ENCODE results near the gene DLAT.
"Not testable (repeated sequence)": the region's sequence is repeated elsewhere in the genome, so short reads cannot be mapped to it uniquely, and the experiment has no call there.

The DLAT gene

DNA sequence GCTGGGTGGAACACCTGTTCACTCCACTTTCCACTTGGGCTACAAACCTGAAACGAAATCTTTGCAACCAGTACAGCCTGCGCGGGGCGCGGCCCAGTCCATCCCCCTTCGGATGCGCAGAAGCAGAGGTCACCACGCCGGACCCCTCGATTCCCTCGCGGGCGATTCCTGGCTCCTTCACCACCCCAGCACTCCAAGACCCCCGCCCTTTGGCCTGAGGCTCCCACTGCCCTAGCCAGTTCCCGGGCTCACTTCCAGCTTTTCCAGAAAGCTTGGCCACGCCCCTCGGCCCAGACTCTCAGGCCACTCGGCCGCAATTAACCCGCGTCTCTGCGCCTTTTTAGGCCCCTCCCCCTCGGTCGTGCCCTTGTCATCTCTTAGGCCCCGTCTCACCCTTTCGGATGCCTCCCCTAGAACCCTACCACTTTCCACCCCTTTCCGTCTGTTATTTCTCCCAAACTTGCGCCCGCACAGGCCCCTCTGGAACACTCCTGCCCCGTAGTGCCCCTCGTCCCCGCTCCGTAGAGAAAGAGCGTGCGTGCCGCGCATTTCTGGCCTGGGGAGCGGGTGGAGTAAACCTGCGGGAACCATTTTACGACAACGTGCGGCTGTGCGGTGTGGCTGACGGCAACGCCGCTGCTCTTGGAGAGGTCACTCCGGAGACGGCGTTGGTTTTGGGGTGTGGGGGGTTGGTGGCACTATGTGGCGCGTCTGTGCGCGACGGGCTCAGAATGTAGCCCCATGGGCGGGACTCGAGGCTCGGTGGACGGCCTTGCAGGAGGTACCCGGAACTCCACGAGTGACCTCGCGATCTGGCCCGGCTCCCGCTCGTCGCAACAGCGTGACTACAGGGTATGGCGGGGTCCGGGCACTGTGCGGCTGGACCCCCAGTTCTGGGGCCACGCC lies at the start of gene DLAT:
DLAT (plus strand) TSS at position 636 of the 906 bp plus-strand sequence; CDS start at position 701, 65 bp downstream.
- FAIRE-seq: no peak

DNA sequence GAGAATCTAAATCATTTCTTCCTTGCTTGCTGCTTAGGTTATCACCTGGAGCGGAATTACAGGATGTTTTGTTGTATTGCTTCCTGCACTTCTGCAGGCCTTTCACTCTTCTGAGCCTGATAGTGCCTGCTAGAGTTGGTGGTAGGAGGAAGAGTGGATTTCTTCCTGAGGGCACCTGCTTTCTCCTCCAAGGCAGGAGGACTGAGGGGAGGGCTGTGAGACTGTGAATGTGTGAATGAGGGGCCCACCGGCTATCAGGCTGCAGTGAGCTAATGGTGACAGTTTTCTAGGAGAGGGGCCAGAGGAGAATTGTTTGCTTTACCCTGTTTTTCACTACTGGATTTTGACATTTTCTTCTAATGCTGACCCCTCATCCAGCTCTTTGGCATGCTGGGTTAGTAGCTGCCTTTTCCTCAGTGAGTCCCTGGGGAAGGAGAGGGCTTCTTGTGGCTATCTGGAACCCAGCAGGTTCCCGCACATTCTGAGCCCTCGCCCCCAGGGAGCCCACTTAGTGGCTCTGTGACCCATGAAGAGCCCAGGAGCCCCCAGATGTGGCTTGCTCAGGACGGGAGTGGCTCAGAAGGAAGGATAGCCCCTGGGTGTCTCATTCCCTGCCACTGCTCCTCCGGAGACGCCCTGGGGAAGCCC lies 49.0 kb upstream of the DLAT start:
- no peak for FAIRE-seq

DNA sequence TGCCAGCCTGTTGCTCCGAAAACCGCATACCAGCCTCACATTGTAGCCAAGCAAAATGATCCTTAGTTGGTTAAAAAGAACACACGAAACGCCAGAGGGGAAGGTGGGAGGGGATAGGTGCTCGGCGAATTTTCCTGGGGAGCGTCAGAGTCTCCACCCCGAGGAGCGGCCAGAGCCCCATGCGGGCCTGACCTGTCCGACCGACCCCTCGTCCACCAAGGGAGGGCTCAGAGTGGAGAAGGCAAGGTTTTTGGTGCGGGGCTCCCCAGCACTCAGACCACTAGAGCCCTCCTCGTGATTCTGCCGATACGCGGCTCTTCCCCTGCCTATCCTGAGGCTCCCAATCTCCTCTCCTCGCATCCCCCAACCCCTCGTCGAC lies 48.5 kb upstream of the DLAT start:
- FAIRE-seq: no peak

DNA sequence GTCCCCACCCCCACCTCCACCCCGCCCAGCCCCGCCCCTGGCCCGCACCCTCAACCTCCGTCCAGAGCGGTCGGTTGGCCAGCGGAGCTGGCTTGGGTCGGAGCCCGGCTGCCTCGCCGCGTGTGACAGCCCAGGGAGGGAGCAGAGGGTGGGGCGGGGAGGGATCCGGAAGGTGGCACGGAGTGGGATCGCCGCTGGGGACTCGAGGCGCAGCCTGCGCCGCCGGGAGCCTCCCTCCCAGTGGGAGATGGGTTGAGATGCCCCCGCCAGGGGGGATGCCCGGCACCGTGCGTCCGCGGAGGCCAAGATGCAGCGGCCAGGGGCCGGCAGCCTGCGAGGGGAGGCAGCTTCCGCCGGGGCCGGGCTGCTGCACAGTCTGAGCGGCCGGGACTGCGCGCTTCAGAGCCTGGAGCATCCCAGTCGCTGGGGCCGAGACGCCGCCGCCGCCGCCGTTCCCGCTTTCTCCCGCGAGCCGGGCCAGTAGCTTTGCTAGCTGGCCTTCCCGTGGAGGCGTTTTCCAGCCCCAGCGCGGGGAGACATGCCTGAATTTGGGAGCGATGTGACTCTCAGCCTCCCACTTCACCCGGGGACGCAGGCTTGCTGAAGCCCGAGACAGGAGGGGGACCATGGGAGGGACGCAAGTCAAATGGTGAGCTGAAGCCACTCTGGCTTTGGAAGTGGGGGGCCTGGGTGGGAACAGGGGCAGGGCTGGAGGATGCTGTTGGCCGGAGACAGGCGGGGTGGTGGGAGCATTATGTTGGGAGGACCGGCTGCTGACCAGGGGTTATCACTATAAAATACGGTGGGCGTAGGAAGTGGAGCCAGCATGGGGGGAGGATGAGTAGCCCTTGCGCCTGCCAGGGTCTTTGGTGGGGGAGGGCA lies 47.8 kb upstream of the DLAT start:
- FAIRE-seq: no peak

DNA sequence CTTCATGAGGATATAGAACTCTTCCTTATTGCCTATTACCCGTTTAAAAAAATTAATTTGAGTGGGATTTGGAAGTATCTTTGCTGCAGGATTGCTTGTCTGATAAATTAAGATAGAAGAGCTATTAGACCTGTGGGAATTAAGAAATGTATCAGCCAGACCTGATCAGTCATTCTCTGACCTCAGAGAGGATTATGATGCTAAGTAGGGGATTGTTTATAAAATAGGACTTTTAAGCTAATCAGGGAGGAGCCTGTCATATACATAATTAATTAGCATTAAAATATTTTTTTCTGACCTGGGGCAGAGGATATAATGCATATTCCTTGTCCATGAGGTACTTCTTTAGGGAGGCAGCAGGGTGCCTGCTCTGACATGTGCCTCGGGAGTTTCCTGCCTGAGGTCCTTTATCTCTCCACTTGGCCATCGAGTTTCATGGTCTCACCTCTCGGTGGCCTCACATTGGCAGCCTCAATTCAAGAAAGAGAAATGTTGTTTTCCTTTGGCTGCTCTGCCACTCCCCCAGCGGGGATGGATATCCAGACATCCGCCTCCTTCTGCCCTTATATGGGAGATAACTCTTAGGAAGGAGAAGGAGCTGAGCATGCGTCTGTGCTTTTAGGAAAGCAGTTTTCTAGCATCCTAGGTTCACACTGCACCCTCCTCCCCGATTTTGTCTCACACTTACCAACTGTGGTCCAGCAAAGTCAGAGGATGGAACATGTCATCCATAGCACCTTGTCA lies 47.0 kb upstream of the DLAT start:
- FAIRE-seq: no peak

DNA sequence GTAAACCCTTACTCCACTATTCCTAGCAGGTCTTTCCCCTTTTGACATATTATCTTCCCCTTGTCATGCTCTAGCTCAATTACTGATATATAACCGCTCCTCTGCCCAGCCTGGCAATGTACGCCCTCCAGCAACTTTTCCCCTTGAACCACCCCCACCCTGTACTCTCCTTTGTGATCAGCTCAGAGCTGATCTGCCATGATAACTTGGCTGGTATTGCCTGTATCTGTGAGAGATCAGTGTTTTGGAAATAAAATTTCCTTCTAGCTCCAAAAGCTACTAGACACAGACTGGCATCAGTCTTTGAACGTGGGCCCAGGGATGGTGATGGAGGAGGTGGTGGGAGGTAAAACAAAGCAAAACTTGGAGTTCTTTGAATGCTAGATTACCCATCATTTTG lies 45.1 kb upstream of the DLAT start:
- FAIRE-seq: no peak

DNA sequence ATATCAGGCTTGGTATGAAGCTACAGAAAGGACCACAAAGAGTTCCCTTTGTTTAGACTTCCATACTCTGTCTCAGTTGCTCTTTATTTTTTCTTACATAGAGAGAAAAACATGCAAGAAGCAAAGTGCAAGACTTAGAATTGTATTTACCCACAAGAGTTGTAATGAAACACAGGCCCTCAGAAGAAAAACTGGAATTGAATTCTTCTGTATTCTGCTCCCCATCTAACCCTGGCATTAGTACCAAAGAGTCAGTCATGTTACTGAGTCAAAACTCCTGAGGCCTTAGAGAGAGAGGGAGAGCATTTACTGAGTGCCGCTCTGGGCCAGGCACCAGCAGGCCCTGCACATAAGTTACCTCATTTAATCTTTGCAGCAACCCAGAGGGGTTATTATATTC lies 43.9 kb upstream of the DLAT start:
- no peak for FAIRE-seq

DNA sequence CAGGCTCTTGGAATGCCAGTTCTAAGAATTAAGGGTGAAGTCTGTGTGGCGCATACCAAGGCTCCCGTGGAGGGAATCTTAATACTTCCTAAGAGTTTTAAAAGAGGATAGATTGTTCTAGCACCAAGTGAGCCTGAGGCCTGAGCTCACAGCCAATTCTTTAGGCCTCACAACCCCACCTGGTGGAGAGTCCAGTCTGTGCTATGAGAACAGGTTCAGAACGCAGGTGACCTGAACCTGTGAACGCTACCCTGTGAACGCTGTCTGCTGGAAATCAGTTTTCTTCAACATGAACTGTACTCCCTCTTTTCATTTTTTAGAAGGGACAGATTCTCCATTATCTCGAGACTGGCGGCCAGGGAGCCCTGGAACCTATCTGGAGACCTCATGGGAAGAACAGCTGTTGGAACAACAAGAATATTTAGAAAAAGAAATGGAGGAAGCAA lies 43.2 kb upstream of the DLAT start:
- no peak for FAIRE-seq

DNA sequence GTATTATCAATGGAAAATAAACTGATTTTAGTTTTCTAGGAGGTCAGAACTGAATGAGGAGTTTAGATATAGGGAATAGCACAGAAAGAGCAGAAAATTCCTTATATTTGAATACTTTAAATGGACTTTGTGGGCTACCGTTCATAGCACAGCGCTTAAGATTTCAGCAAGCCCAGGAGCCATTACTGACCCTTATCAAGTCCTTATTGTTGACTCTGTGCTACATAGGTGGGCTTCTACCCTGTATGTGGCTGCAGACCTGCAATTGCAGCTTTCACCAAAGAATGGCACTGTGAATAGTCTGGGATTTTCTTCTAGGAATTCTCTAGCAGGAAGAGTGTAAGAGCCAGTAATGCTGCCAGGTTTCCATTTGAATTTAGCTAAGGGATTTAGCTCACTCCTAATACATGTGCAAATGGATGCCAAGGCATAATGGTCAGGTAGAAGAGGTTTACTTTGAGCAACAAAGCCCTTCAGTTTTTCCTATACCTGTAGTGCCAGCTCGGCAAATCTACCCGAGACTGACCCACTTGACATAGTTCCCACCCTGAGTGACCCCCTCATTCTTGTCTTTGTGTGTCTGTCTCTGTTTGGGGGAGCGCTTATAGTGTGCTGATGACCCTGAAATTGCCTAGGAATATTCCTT lies 42.5 kb upstream of the DLAT start:
- no peak for FAIRE-seq

DNA sequence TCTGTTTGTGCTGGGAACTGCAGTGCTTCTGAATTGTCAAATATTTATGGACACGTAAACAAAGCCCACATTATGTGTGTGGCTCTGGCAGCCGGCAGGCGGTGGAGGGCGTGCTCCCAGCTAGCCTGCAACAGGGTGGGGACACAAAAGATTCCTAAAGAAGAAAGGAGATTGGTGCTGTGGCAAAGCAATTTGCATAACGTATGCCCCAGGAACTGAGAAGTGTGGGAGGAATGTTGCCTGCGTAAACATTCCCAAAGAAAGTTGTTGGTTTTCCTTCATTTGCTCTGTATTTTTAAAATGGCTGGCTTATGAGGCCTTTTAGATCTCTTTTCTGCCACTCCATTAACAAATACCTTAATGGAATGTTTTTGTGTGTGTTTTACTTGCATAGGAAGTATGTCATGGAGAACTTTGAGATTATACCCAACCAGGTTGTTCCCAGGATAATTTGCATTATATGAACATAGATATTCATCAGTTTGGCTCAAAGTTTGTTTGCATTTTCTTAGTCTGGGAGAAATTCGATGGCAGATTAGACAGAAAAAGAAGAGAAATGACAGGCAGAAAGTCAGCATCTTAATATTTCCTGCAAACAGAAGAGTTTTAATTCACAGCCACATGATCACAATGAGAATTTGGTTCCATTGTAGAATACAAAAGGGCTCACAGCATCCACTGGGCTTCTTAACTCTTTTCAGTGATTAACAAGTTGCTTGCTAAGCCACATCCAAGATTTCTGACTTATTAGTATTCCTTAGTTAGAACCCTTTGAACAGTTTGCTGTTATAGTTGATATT lies 41.8 kb upstream of the DLAT start:
- no peak for FAIRE-seq

DNA sequence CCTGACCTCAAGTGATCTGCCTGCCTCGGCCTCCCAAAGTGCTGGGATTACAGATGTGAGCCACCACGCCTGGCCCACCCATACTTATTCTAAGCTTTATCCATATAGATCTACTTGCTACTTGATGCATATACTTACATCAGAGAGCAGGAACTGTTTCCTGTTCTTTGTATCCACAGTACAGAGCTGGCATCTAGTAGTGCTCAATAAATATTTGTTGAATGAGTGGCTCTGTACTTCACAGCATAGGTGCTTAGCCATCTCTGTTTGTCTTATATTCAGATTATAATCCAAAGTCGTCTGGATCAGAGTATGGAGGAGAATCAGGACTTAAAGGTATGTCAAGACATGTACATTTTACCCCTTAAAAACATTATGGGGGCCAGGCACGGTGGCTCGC lies 38.6 kb upstream of the DLAT start:
- FAIRE-seq: no peak

DNA sequence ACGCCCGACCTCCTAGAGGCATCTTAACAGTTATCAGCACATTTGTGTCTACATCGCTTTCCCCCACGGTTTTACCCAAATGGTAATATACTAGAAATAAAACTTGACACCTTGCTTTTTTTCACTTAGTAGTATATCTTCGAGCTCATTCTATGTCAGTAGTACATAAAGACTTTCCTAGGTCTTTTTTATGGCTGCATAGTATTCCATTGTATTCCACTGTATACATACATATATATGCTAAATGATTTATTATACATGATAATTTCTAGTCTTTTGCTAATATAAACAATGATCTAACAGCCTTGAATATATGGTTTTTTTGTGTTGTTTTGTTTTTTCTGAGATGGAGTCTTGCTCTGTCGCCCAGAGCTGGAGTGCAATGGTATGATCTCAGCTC lies 34.8 kb upstream of the DLAT start:
- no peak for FAIRE-seq

DNA sequence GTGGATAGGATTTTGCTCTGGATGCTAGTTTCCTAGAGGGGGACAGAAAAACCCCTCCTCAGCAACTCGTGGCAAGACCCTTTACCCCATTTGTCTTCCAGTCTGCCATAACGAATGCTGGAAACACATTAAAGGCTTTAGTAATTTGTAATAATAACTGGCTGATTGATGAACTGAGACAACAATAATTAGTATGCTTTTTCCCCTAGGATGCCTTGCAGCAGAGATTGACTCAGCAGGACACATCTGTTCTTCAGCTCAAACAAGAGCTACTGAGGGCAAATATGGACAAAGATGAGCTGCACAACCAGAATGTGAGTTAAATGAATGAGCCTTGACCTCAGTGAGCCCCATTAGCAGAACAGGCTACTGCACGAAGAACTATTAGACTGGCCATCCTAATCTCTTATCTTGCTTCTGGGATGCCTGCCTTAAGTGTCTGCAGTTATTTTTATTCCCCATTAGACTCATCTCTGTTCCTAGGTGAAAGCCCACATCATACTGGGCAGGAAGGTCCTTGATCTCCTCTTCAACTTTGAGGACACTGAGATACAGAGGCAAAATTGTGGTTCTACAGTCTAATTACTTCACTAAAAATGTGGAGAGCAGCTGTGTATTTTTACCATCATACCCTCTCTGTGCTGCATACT lies 32.9 kb upstream of the DLAT start:
- FAIRE-seq: no peak

DNA sequence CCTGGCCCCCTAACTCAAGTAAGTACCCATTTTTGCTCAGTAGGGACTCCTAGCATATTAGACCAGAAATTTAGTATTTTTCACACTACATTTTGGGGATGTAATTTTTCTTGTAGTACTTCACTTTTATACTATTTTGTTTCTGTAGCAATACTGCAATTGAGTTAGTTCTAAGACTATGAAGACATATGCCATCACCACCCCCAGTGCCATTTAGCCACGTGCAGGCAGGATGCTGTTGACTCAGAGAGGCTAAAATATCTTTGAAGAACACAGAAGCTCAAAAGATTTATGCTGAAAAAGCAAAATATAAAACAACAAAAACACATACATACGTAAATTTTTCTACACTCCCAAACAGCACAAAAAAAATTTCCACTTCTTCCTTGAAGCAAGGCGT lies 29.1 kb upstream of the DLAT start:
- FAIRE-seq: no peak

DNA sequence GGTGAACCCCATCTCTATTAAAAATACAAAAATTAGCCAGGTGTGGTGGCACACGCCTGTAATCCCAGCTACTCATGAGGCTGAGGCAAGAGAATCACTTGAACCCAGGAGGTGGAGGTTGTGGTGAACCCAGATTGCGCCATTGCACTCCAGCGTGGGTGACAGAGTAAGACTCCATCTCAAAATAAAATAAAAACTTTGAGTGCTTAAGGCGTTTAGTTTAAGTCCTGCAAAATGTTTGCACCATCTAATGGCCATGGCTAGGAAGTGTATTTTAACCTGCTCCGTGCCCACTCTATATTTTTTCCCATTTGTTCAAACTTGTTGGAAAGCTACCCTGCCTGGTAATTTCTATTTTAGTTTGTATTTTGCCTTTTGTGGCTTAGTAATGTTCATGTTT lies 28.5 kb upstream of the DLAT start:
- not testable (repeated sequence) for FAIRE-seq

DNA sequence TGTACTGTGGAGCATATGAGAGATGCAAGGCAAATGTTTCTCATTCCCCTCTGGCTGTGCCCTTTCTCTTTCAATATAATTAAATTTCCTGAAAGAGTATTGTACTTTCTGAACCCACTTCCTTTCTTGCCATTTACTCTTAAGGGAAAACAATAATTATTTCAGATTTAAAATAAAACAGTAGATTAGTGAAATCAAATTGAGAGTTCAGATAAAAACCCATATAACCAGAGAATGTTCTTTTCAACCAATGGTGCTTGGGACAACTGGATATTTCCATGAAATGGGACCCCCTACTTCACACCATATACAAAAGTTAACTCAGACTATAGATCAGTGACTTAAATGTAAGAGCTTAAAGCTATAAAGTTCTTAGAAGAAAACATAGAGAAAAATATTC lies 26.1 kb upstream of the DLAT start:
- no peak for FAIRE-seq

DNA sequence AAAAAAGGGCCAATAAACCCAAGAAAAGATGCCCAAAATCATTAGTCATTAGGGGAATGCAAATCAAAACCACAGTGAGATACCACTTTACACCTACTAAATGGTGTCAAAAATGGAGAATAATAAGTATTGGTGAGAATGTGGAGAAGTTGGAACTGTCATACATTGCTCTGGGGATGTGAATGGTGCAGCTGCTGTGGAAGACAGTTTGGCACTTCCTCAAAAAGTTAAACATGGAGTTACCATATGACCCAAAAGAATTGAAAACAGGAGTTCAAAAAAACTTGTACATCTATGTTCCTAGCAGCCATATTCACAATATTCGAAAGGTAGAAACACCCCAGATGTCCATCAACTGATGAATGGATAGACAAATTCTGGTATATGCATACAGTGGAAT lies 24.5 kb upstream of the DLAT start:
- no peak for FAIRE-seq

DNA sequence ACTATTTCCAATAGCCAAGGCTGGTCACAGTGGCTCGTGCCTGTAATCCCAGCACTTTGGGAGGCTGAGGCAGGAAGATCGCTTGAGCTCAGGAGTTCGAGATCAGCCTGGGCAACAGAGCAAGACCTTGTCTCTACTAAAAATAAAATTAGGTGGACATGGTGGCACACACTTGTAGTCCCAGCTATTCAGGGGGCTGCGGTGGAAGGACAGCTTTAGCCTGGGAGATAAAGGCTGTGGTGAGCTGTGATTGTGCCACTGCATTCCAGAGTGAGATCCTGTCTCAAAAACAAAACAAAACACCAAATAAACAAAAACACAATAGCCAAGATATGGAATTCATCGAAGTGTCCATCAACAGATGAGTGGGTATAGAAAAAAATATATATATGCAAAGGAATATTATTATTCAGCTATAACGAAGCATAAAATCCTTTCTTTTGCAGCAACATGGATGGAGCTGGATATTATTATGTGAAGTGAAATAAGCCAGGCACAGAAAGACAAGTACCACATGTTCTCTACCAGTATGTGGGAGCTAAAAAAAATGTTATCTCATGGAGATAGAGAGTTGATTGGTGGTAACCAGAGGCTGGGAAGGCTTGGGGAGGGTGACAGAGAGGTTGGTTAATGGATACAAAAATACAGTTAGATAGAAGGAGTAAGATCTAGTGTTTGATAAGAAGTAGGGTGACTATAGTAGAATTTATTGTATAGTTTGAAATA lies 22.6 kb upstream of the DLAT start:
- no peak for FAIRE-seq

DNA sequence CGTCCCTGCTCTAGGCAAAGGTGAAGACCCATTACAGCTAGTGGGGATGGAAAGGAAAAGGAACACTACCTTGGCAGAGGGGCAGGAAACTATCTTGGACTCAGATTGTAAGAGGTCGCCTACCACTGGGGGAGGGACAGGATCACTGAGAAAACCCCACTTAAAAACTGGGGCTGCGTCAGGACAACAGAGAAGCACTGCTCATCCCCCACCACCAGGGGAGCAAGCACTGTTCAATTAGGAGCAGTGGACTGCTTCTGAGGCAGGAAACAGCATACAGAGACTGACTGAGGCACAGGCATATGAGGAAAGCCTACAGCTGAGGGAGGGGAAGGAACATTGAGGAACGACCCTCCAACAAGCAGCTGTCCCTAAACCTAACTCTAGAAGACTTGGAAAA lies 20.8 kb upstream of the DLAT start:
- no peak for FAIRE-seq

Data from colon (tissue), 2 donors.